ENCODE results near the gene CUL7.
"Not testable (repeated sequence)": the region's sequence is repeated elsewhere in the genome, so short reads cannot be mapped to it uniquely, and the experiment has no call there.

CUL7 gene

GRCh38 chr6:43089467-43089866 lies 35.8 kb upstream of the CUL7 start:
- no peak overlapping the region for H3K4me3 ChIP-seq (ENCODE audit: low read depth, low read length)
- DNase-seq (ENCODE audit: low read depth) = no peak
- no peak for TF ChIP-seq CTCF (IDR thresholded peaks at IDR 0.05; ENCODE audit: control insufficient read depth, extremely low read depth, insufficient read depth)

- DNase-seq (ENCODE audit: low read depth) = no peak
- no peak overlapping the region for H3K4me3 ChIP-seq (ENCODE audit: low read depth, low read length)
- TF ChIP-seq CTCF (IDR thresholded peaks at IDR 0.05; ENCODE audit: control insufficient read depth, extremely low read depth, insufficient read depth) = no peak
Observed at GRCh38 chr6:43088654-43089056, 35.0 kb upstream of the CUL7 start.

GRCh38 chr6:43086022-43086658 lies 32.5 kb upstream of the CUL7 start:
- TF ChIP-seq CTCF (IDR thresholded peaks at IDR 0.05; ENCODE audit: control insufficient read depth, extremely low read depth, insufficient read depth) = no peak
- no peak for DNase-seq (ENCODE audit: low read depth)
- H3K4me3 ChIP-seq (ENCODE audit: low read depth, low read length) = no peak overlapping the region

- no peak overlapping the region for H3K4me3 ChIP-seq (ENCODE audit: low read depth, low read length)
- TF ChIP-seq CTCF (IDR thresholded peaks at IDR 0.05; ENCODE audit: control insufficient read depth, extremely low read depth, insufficient read depth) = no peak
- no peak for DNase-seq (ENCODE audit: low read depth)
Observed at GRCh38 chr6:43082806-43083655, 29.4 kb upstream of the CUL7 start.

GRCh38 chr6:43081922-43082321 lies 28.3 kb upstream of the CUL7 start:
- H3K4me3 ChIP-seq (ENCODE audit: low read depth, low read length); DNase-seq (ENCODE audit: low read depth): not testable (repeated sequence)

- no peak overlapping the region for H3K4me3 ChIP-seq (ENCODE audit: low read depth, low read length)
- TF ChIP-seq CTCF (IDR thresholded peaks at IDR 0.05; ENCODE audit: control insufficient read depth, extremely low read depth, insufficient read depth) = no peak
- DNase-seq (ENCODE audit: low read depth) = no peak
Observed at GRCh38 chr6:43081043-43081442, 27.4 kb upstream of the CUL7 start.

- no peak for DNase-seq (ENCODE audit: low read depth)
- H3K4me3 ChIP-seq (ENCODE audit: low read depth, low read length) = no peak overlapping the region
- no peak for TF ChIP-seq CTCF (IDR thresholded peaks at IDR 0.05; ENCODE audit: control insufficient read depth, extremely low read depth, insufficient read depth)
Observed at GRCh38 chr6:43078691-43079090, 25.0 kb upstream of the CUL7 start.
